Neural cell (in vitro differentiated cells): Measurements from ENCODE around the gene PHC1.

ENCODE experiments used
- EZH2 ChIP-seq: fragments of 200-600, 300-800 bp; shearing (Covaris generic), sonication (generic); IDR thresholded peaks from 2 replicates; pipeline ENCODE4 v1.6.1; 2014; ENCODE audit warnings: antibody characterized with exemption, low read length, borderline replicate concordance, mild to moderate bottlenecking; ENCODE audit not compliant: insufficient read depth, poor library complexity, severe bottlenecking
- POLR2AphosphoS5 ChIP-seq: IDR thresholded peaks from 2 replicates; pipeline ENCODE4 v1.6.1; 2012
- RAD21 ChIP-seq: fragments of 450-650 bp; conservative IDR thresholded peaks from 2 replicates; pipeline ENCODE4 v1.6.1; 2014; ENCODE audit warnings: antibody characterized with exemption, mild to moderate bottlenecking, moderate library complexity
- TF ChIP-seq, protein P1 (sequence below): IDR thresholded peaks from 2 replicates; pipeline ENCODE4 v1.6.1; 2012; ENCODE audit warnings: borderline replicate concordance
- TF ChIP-seq, protein P2 (sequence below): fragments of 450-650 bp; IDR thresholded peaks from 2 replicates; pipeline ENCODE4 v1.5.1; 2014; ENCODE audit warnings: antibody characterized with exemption, mild to moderate bottlenecking, moderate library complexity; ENCODE audit not compliant: poor library complexity, severe bottlenecking

DNA sequence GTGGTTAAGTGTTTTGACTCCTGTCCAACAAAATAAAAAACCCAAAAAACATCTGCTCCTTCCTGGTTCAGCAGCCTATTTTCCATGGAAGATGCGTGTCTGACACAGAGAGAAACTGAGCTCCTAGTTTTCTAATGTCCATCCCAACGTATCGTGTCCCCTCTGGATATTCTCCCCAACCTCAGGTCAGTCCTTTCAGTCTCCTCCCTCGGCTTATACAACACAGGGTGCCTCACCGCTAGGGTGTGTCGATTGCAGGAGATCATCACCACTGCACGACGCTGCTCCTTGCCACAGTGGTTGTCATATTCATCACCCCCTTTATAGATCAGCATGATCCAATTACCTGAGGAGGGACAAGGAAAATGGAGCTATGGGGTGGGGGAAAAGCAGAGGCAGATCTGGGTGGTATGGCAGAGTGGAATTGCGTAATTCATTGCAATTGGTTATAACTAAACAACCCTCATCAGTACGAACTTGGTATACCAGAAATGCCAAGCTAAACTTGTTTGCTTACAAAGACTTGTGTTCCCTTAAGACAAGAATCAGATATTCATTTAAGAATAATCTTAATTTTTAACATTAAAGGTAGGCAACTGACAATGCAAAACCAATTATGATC is 29.4 kb downstream of the PHC1 start:
- TF ChIP-seq, protein P1, sequence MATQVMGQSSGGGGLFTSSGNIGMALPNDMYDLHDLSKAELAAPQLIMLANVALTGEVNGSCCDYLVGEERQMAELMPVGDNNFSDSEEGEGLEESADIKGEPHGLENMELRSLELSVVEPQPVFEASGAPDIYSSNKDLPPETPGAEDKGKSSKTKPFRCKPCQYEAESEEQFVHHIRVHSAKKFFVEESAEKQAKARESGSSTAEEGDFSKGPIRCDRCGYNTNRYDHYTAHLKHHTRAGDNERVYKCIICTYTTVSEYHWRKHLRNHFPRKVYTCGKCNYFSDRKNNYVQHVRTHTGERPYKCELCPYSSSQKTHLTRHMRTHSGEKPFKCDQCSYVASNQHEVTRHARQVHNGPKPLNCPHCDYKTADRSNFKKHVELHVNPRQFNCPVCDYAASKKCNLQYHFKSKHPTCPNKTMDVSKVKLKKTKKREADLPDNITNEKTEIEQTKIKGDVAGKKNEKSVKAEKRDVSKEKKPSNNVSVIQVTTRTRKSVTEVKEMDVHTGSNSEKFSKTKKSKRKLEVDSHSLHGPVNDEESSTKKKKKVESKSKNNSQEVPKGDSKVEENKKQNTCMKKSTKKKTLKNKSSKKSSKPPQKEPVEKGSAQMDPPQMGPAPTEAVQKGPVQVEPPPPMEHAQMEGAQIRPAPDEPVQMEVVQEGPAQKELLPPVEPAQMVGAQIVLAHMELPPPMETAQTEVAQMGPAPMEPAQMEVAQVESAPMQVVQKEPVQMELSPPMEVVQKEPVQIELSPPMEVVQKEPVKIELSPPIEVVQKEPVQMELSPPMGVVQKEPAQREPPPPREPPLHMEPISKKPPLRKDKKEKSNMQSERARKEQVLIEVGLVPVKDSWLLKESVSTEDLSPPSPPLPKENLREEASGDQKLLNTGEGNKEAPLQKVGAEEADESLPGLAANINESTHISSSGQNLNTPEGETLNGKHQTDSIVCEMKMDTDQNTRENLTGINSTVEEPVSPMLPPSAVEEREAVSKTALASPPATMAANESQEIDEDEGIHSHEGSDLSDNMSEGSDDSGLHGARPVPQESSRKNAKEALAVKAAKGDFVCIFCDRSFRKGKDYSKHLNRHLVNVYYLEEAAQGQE = no peak
- TF ChIP-seq, protein P2, sequence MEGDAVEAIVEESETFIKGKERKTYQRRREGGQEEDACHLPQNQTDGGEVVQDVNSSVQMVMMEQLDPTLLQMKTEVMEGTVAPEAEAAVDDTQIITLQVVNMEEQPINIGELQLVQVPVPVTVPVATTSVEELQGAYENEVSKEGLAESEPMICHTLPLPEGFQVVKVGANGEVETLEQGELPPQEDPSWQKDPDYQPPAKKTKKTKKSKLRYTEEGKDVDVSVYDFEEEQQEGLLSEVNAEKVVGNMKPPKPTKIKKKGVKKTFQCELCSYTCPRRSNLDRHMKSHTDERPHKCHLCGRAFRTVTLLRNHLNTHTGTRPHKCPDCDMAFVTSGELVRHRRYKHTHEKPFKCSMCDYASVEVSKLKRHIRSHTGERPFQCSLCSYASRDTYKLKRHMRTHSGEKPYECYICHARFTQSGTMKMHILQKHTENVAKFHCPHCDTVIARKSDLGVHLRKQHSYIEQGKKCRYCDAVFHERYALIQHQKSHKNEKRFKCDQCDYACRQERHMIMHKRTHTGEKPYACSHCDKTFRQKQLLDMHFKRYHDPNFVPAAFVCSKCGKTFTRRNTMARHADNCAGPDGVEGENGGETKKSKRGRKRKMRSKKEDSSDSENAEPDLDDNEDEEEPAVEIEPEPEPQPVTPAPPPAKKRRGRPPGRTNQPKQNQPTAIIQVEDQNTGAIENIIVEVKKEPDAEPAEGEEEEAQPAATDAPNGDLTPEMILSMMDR = no peak
- TF ChIP-seq RAD21 = no peak
- TF ChIP-seq POLR2AphosphoS5 = no peak
- TF ChIP-seq EZH2 = no peak
